HepG2 (cell line): ENCODE results near the gene NEMF. TPM values are rescaled to one million over a fixed set of nuclear protein-coding genes. Genes with fewer than 3 reads are reported as not detected.

Source experiments
- ASH2L ChIP-seq: fragments of 300-600, 200-600 bp; sonication (generic); IDR thresholded peaks from 2 replicates; pipeline ENCODE4 v1.7.0; 2017; ENCODE audit warnings: low read depth, mild to moderate bottlenecking, moderate library complexity, mixed read lengths, low read length; ENCODE audit not compliant: insufficient read length
- CTCF ChIP-seq: sonication (generic); formaldehyde crosslinking; IDR thresholded peaks from 2 replicates; pipeline ENCODE4 v1.5.0; 2020; ENCODE audit warnings: mild to moderate bottlenecking, missing genetic modification reagents, moderate library complexity
- GABPB1 ChIP-seq: IDR thresholded peaks from 2 replicates; pipeline ENCODE4 v1.6.1; 2016; ENCODE audit warnings: mild to moderate bottlenecking, missing genetic modification reagents, moderate library complexity, missing compliant biosample characterization
- KLF16 ChIP-seq, 2 experiments: sonication (generic) in 1 of 2; formaldehyde crosslinking in 1 of 2; IDR thresholded peaks; 2 replicates each; pipeline versions ENCODE4 v1.6.1 to v1.8.0; 2016 to 2023; ENCODE audit warnings: missing genetic modification reagents in 2 of 2, missing compliant biosample characterization in 1 of 2
- RBM22 ChIP-seq: fragments of 200-400 bp; formaldehyde crosslinking; optimal IDR thresholded peaks from 2 replicates; pipeline ENCODE3; 2017; ENCODE audit warnings: mild to moderate bottlenecking, low read length, moderate library complexity
- SAP130 ChIP-seq: IDR thresholded peaks from 2 replicates; pipeline ENCODE4 v1.6.1; 2016; ENCODE audit warnings: low read depth
- THYN1 ChIP-seq: sonication (generic); formaldehyde crosslinking; IDR thresholded peaks from 2 replicates; pipeline ENCODE4 v1.8.1; 2023; ENCODE audit warnings: low read depth, mild to moderate bottlenecking, moderate library complexity, missing genetic modification reagents, borderline replicate concordance
- ZBTB1 ChIP-seq: sonication (generic); formaldehyde crosslinking; IDR thresholded peaks from 2 replicates; pipeline ENCODE4 v1.4.0; 2020; ENCODE audit warnings: missing genetic modification reagents, borderline replicate concordance
- ZKSCAN5 ChIP-seq: sonication (generic); formaldehyde crosslinking; IDR thresholded peaks from 2 replicates; pipeline ENCODE4 v1.5.1; 2020; ENCODE audit warnings: mild to moderate bottlenecking, missing genetic modification reagents
- ZNF577 ChIP-seq: sonication (generic); formaldehyde crosslinking; IDR thresholded peaks from 2 replicates; pipeline ENCODE4 v1.4.0; 2020; ENCODE audit warnings: mild to moderate bottlenecking, low read depth, missing genetic modification reagents, borderline replicate concordance
- polyA plus RNA-seq, 8 experiments: library from polyadenylated mRNA; depleted of rRNA in 3 of 8; stranded (reverse) in 7 of 8; unstranded in 1 of 8; fragments of >200 nt; fragmentation: Illumina TruSeq in 4 of 8; extraction: Trizol in 4 of 8; gene quantifications; 2 replicates each; pipeline versions ENCODE4 v1.2.1 to v1.2.3, GENCODE V29; 2011 to 2016; ENCODE audit warnings: low read depth in 4 of 8, missing spikeins in 1 of 8, mixed read lengths in 1 of 8; ENCODE audit not compliant: insufficient read depth in 1 of 8
- total RNA-seq, 5 experiments: library from RNA; depleted of rRNA; stranded (reverse); fragments of >200 nt; fragmentation: Illumina TruSeq; extraction: Trizol; gene quantifications; 2 replicates each; pipeline ENCODE4 v1.2.3, GENCODE V29; 2016; ENCODE audit warnings: low read depth in 1 of 5
- TF ChIP-seq, protein P1 (sequence below): sonication (generic); formaldehyde crosslinking; IDR thresholded peaks from 2 replicates; pipeline ENCODE4 v1.8.1; 2023; ENCODE audit warnings: mild to moderate bottlenecking, moderate library complexity, missing genetic modification reagents
- TF ChIP-seq, protein P2 (sequence below): sonication (generic); formaldehyde crosslinking; conservative IDR thresholded peaks from 2 replicates; pipeline ENCODE4 v1.5.0; 2020; ENCODE audit warnings: missing genetic modification reagents
- TF ChIP-seq, protein P3 (sequence below): sonication (generic); formaldehyde crosslinking; IDR thresholded peaks from 2 replicates; pipeline ENCODE4 v1.5.0; 2020; ENCODE audit warnings: mild to moderate bottlenecking, missing genetic modification reagents, borderline replicate concordance

NEMF gene
- total and polyA plus RNA-seq, 2 of the 13 experiments (the other 11 are each of a cell fraction or from before 2014, with no cell fraction given): 21.3 to 57.9 TPM

- TF ChIP-seq ZNF577 (CRISPR knock-in tag) (peak; percentile 85; the same call in 1 of the 2 replicates), GABPB1 (CRISPR knock-in tag) (peak; percentile 92), ZBTB1 (CRISPR knock-in tag) (0 out of 2 replicates have a peak, but pooled peaks have one; percentile 54), KLF16 (CRISPR knock-in tag; IDR thresholded peaks at IDR 0.05) (peak in 1 of 2 experiments; percentile 76; a peak in 1 of 4 replicates), ZKSCAN5 (no peak), ASH2L (peak; percentile 30), RBM22 (peak; percentile 59), CTCF (CRISPR knock-in tag) (peak; percentile 64), SAP130 (CRISPR knock-in tag) (peak; percentile 80), THYN1 (CRISPR knock-in tag) (peak; percentile 63; the same call in 1 of the 2 replicates)
- TF ChIP-seq, protein P1, sequence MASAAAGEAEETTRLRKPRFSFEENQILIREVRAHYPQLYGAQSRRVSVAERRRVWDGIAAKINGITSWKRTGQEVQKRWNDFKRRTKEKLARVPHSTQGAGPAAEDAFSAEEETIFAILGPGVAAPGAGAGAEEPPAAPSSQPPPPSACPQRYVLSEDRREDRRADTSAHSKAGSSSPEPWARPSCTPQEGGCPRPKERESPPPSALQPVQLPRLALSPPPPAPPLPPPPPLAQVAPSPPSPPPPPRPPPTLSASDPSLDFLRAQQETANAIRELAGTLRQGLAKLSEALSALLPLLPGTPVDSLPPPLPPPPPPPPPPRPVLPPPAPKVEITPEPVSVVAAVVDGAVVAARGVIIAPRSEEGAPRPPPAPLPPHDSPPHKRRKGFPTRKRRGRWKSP (CRISPR knock-in tag): peak; percentile 57; the same call in 1 of the 2 replicates
- TF ChIP-seq, protein P2, sequence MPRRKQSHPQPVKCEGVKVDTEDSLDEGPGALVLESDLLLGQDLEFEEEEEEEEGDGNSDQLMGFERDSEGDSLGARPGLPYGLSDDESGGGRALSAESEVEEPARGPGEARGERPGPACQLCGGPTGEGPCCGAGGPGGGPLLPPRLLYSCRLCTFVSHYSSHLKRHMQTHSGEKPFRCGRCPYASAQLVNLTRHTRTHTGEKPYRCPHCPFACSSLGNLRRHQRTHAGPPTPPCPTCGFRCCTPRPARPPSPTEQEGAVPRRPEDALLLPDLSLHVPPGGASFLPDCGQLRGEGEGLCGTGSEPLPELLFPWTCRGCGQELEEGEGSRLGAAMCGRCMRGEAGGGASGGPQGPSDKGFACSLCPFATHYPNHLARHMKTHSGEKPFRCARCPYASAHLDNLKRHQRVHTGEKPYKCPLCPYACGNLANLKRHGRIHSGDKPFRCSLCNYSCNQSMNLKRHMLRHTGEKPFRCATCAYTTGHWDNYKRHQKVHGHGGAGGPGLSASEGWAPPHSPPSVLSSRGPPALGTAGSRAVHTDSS (CRISPR knock-in tag): no peak
- TF ChIP-seq, protein P3, sequence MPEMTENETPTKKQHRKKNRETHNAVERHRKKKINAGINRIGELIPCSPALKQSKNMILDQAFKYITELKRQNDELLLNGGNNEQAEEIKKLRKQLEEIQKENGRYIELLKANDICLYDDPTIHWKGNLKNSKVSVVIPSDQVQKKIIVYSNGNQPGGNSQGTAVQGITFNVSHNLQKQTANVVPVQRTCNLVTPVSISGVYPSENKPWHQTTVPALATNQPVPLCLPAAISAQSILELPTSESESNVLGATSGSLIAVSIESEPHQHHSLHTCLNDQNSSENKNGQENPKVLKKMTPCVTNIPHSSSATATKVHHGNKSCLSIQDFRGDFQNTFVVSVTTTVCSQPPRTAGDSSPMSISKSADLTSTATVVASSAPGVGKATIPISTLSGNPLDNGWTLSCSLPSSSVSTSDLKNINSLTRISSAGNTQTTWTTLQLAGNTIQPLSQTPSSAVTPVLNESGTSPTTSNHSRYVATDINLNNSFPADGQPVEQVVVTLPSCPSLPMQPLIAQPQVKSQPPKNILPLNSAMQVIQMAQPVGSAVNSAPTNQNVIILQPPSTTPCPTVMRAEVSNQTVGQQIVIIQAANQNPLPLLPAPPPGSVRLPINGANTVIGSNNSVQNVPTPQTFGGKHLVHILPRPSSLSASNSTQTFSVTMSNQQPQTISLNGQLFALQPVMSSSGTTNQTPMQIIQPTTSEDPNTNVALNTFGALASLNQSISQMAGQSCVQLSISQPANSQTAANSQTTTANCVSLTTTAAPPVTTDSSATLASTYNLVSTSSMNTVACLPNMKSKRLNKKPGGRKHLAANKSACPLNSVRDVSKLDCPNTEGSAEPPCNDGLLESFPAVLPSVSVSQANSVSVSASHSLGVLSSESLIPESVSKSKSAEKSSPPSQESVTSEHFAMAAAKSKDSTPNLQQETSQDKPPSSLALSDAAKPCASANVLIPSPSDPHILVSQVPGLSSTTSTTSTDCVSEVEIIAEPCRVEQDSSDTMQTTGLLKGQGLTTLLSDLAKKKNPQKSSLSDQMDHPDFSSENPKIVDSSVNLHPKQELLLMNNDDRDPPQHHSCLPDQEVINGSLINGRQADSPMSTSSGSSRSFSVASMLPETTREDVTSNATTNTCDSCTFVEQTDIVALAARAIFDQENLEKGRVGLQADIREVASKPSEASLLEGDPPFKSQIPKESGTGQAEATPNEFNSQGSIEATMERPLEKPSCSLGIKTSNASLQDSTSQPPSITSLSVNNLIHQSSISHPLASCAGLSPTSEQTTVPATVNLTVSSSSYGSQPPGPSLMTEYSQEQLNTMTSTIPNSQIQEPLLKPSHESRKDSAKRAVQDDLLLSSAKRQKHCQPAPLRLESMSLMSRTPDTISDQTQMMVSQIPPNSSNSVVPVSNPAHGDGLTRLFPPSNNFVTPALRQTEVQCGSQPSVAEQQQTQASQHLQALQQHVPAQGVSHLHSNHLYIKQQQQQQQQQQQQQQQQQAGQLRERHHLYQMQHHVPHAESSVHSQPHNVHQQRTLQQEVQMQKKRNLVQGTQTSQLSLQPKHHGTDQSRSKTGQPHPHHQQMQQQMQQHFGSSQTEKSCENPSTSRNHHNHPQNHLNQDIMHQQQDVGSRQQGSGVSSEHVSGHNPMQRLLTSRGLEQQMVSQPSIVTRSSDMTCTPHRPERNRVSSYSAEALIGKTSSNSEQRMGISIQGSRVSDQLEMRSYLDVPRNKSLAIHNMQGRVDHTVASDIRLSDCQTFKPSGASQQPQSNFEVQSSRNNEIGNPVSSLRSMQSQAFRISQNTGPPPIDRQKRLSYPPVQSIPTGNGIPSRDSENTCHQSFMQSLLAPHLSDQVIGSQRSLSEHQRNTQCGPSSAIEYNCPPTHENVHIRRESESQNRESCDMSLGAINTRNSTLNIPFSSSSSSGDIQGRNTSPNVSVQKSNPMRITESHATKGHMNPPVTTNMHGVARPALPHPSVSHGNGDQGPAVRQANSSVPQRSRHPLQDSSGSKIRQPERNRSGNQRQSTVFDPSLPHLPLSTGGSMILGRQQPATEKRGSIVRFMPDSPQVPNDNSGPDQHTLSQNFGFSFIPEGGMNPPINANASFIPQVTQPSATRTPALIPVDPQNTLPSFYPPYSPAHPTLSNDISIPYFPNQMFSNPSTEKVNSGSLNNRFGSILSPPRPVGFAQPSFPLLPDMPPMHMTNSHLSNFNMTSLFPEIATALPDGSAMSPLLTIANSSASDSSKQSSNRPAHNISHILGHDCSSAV (CRISPR knock-in tag): no peak
Measured at GRCh38 chr14:49892636-49893308, 40.2 kb upstream of the NEMF start, which contains the start of gene ARF6 (continued).
